Mesothelial cell of epicardium (in vitro differentiated cells): ENCODE results near the gene DKK3. TPM values are rescaled to one million over a fixed set of nuclear protein-coding genes. Genes with fewer than 3 reads are reported as not detected.
A peak's percentile ranks its signal among the peaks of the same experiment; 100 is the strongest.

ENCODE experiments used
- DNase-seq, 2 experiments: peaks; one replicate each; pipeline ENCODE4 v3.0.0; 2021; ENCODE audit warnings: low spot score in 2 of 2; ENCODE audit not compliant: unreplicated experiment in 2 of 2
- H3K27ac Mint-ChIP-seq: 2 replicates; pipeline ENCODE4 v1.8.0; 2021; ENCODE audit warnings: mixed read lengths
- H3K27me3 Mint-ChIP-seq: 2 replicates; pipeline ENCODE4 v1.8.0; 2021; ENCODE audit warnings: low read depth, mixed read lengths
- H3K36me3 Mint-ChIP-seq: 2 replicates; pipeline ENCODE4 v1.8.0; 2021; ENCODE audit warnings: mixed read lengths
- H3K4me1 Mint-ChIP-seq: 2 replicates; pipeline ENCODE4 v1.8.0; 2021; ENCODE audit warnings: mixed read lengths
- H3K4me3 Mint-ChIP-seq: 2 replicates; pipeline ENCODE4 v1.8.0; 2021; ENCODE audit warnings: mild to moderate bottlenecking, moderate library complexity, mixed read lengths
- H3K9me3 Mint-ChIP-seq: 2 replicates; pipeline ENCODE4 v1.8.0; 2021; ENCODE audit warnings: mixed read lengths
- total RNA-seq: library from RNA; stranded (reverse); gene quantifications from 3 replicates; pipeline ENCODE4 v1.2.1, GENCODE V29; 2021
- TF ChIP-seq, protein P1 (sequence below): fragments of 200-600 bp; sonication (generic); IDR thresholded peaks from one replicate; pipeline ENCODE4 v1.5.0; 2021; ENCODE audit warnings: antibody characterized with exemption; ENCODE audit not compliant: unreplicated experiment

Gene DKK3
- total RNA-seq, 1 donor from 2014 or later = 29.7 TPM

DNA sequence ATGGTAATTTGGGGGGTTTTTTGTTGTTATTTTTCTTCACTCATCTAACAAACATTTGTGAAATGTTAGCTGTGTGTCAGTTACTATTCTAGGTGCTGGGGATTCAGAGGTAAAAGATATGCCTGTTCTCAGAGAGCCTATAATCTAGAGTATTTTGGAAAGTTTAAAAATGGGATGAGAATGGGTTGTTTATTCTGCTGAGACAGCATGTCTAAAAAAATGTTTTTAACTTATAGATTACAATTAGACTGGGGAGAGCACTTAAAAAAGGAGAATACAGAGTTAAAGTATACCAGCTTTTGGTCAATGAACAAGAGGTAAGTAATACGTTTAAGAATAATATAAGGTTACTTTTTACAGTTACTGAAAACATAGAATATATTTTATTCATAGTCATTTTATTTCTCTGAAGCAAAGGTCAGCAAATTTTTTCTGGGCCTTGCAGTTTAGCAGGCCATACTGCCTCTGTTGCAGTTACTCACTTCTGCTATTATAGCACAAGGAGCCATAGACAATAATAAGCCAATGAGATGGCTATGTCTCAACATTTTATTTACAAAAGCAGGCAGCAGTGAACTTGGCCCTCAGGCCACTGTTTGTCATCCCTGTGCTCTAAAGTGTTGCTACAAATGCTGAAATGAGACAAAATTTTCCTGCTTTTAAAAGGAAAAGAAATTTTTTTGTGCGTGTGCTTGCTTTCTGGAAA lies 60.0 kb downstream of the DKK3 start:
- Mint-ChIP-seq H3K4me1 (peaks cover 1% of the 10 kb centered on the region), H3K9me3 (no peaks in the 10 kb centered on the region), H3K27ac (no peak overlapping the region), H3K27me3 (no peaks in the 10 kb centered on the region), H3K36me3 (peaks cover 57% of the 10 kb centered on the region), H3K4me3 (no peak overlapping the region)
- TF ChIP-seq, protein P1, sequence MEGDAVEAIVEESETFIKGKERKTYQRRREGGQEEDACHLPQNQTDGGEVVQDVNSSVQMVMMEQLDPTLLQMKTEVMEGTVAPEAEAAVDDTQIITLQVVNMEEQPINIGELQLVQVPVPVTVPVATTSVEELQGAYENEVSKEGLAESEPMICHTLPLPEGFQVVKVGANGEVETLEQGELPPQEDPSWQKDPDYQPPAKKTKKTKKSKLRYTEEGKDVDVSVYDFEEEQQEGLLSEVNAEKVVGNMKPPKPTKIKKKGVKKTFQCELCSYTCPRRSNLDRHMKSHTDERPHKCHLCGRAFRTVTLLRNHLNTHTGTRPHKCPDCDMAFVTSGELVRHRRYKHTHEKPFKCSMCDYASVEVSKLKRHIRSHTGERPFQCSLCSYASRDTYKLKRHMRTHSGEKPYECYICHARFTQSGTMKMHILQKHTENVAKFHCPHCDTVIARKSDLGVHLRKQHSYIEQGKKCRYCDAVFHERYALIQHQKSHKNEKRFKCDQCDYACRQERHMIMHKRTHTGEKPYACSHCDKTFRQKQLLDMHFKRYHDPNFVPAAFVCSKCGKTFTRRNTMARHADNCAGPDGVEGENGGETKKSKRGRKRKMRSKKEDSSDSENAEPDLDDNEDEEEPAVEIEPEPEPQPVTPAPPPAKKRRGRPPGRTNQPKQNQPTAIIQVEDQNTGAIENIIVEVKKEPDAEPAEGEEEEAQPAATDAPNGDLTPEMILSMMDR = no peak
- DNase-seq = no peak

DNA sequence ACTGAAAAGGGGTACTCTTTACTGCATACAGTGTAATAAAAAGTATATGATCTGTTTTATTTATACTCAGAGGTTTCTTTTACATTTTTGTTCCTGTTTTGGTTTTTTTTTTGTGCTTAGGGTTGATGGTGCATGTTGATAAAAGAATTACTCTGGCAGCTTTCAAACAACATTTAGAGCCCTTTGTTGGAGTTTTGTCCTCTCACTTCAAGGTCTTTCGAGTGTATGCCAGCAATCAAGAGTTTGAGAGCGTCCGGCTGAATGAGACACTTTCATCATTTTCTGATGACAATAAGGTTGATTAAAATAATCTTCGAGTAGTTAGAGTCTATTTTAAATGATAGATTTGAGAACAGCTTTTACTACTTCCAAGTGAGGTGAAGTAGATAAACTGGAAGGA lies 60.6 kb downstream of the DKK3 start:
- Mint-ChIP-seq H3K27ac (no peak overlapping the region), H3K36me3 (peaks cover 54% of the 10 kb centered on the region), H3K4me1 (peaks cover 3% of the 10 kb centered on the region), H3K4me3 (no peak overlapping the region), H3K9me3 (no peaks in the 10 kb centered on the region), H3K27me3 (no peaks in the 10 kb centered on the region)
- no peak for DNase-seq
- TF ChIP-seq, protein P1 = no peak

DNA sequence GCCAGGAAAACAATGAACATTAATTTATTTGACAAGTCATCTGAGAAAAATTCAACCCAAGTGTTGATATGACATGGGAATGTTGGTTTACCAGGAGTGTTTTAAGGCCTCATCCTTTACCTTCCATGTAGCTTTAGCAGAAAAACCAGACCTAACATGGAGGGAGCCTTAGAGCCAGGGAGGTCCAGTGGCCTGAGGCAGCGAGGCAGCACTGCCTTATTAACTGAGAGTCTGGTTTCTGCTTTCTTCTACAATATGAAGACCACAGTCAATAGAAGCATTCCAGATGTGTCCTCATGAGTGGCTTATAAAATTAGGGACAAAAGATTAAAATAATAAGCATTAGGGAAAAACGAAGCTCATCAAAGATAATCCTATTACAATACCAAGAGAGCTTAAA lies 61.5 kb downstream of the DKK3 start:
- Mint-ChIP-seq H3K4me1 (peaks cover 3% of the 10 kb centered on the region), H3K4me3 (no peak overlapping the region), H3K9me3 (no peaks in the 10 kb centered on the region), H3K36me3 (peaks cover 52% of the 10 kb centered on the region), H3K27ac (no peak overlapping the region), H3K27me3 (no peaks in the 10 kb centered on the region)
- TF ChIP-seq, protein P1 = no peak
- no peak for DNase-seq

DNA sequence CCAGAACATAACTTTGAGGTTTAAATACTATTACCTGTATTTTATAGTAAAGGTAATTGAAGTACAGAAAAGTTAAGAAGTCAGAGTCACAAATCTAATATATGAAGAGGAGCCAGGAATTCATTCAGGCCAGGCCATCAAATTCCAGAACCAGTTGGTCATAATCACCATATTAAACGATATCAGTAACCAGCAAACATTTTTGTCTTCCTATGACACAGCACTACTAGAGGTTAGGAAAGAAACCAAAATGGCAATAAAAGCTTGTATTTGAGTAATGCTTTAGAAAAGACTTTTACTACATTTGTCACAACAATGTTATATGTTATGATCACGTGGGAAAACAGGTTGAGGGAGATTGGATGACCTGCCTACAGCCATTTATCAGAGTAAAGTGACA lies 62.2 kb downstream of the DKK3 start:
- no peaks in the 10 kb centered on the region for H3K27me3 Mint-ChIP-seq
- no peak overlapping the region for H3K27ac Mint-ChIP-seq
- TF ChIP-seq, protein P1 = no peak
- peaks cover 3% of the 10 kb centered on the region for H3K4me1 Mint-ChIP-seq
- H3K36me3 Mint-ChIP-seq = peaks cover 49% of the 10 kb centered on the region
- no peak overlapping the region for H3K4me3 Mint-ChIP-seq
- no peak for DNase-seq
- no peaks in the 10 kb centered on the region for H3K9me3 Mint-ChIP-seq

DNA sequence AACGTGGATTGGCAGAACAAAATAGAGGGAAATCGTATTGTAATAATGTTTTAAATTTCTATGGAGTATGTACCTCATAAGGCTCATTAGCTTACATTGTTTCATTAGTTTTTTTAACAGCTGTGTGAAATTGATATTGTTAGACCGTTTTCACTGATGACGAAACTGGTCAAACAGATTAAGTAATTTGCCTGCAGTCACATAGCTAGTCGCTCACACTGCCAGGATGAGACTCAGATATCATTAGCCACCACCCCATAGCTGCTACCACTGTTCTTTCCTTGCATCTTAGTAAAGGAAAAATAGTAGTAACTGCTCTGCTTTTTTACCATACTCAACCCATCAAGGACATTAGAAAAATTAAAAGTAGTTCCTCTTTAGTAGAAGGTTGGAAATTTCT lies 64.0 kb downstream of the DKK3 start:
- Mint-ChIP-seq H3K36me3 (peaks cover 39% of the 10 kb centered on the region), H3K27me3 (no peaks in the 10 kb centered on the region), H3K9me3 (no peaks in the 10 kb centered on the region), H3K4me1 (peaks cover 5% of the 10 kb centered on the region), H3K27ac (no peak overlapping the region), H3K4me3 (no peak overlapping the region)
- no peak for DNase-seq
- TF ChIP-seq, protein P1 = no peak

DNA sequence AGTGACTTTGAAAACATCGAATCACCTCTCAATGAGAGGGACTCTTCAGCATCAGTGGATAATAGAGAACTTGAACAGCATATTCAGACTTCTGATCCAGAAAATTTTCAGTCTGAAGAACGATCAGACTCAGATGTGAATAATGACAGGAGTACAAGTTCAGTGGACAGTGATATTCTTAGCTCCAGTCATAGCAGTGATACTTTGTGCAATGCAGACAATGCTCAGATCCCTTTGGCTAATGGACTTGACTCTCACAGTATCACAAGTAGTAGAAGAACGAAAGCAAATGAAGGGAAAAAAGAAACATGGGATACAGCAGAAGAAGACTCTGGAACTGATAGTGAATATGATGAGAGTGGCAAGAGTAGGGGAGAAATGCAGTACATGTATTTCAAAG lies 65.8 kb downstream of the DKK3 start:
- TF ChIP-seq, protein P1 = no peak
- no peak overlapping the region for H3K4me3 Mint-ChIP-seq

More for the DNA sequence above, 65.8 kb downstream of the DKK3 start:
- no peaks in the 10 kb centered on the region for H3K9me3 Mint-ChIP-seq
- no peaks in the 10 kb centered on the region for H3K27me3 Mint-ChIP-seq
- H3K27ac Mint-ChIP-seq = peak overlapping the region; percentile 37
- H3K4me1 Mint-ChIP-seq = peaks cover 17% of the 10 kb centered on the region
- no peak for DNase-seq
- peaks cover 38% of the 10 kb centered on the region for H3K36me3 Mint-ChIP-seq
